GM12872 (cell line): ENCODE data around the gene DUSP15.

Source experiments
- CTCF ChIP-seq: IDR thresholded peaks from 3 replicates; pipeline ENCODE4 v1.5.1; 2011; ENCODE audit warnings: low read depth, mild to moderate bottlenecking, low read length, moderate library complexity; ENCODE audit not compliant: insufficient read depth

Gene DUSP15

GRCh38 chr20:31881945-31882344 is 11.6 kb upstream of the DUSP15 start:
- no peak for TF ChIP-seq CTCF

- no peak for TF ChIP-seq CTCF
Observed at GRCh38 chr20:31879143-31879987, 9.0 kb upstream of the DUSP15 start.

- no peak for TF ChIP-seq CTCF
Observed at GRCh38 chr20:31877684-31878083, 7.4 kb upstream of the DUSP15 start.

GRCh38 chr20:31875671-31876070 is 5.3 kb upstream of the DUSP15 start:
- no peak for TF ChIP-seq CTCF

GRCh38 chr20:31872406-31872805 is 2.1 kb upstream of the DUSP15 start:
- no peak for TF ChIP-seq CTCF

- TF ChIP-seq CTCF: no peak
Observed at GRCh38 chr20:31871618-31871954, 1.3 kb upstream of the DUSP15 start.

- TF ChIP-seq CTCF: no peak
Observed at GRCh38 chr20:31870726-31871617, 645 bp upstream of the DUSP15 start.
